Central memory CD8-positive, alpha-beta T cell (primary cell): ENCODE results near the gene S100A13.
"Not testable (repeated sequence)": the region's sequence is repeated elsewhere in the genome, so short reads cannot be mapped to it uniquely, and the experiment has no call there.

Source experiments
- ATAC-seq: fragments of 150-1000 bp; cut with Tn5 transposase; replicated peaks from 2 replicates; pipeline ENCODE4 v1.10.0; 2022; ENCODE audit warnings: mild to moderate bottlenecking, moderate FRiP score, moderate number of reproducible peaks; ENCODE audit not compliant: poor library complexity, severe bottlenecking; ENCODE audit errors: extremely low read depth
- DNase-seq, 2 donors: peaks; one replicate each; pipeline ENCODE4 v3.0.0; 2021; ENCODE audit warnings: low spot score in 2 of 2
- H3K27ac Mint-ChIP-seq: one replicate; pipeline ENCODE4 v1.8.0; 2022; ENCODE audit warnings: low read depth, mild to moderate bottlenecking, moderate library complexity, mixed read lengths
- H3K27me3 Mint-ChIP-seq: one replicate; pipeline ENCODE4 v1.8.0; 2022; ENCODE audit warnings: mixed read lengths
- H3K36me3 Mint-ChIP-seq: one replicate; pipeline ENCODE4 v1.8.0; 2022; ENCODE audit warnings: mild to moderate bottlenecking, moderate library complexity, mixed read lengths; ENCODE audit not compliant: insufficient read depth
- H3K4me1 Mint-ChIP-seq: one replicate; pipeline ENCODE4 v1.8.0; 2022; ENCODE audit warnings: mixed read lengths
- H3K4me3 Mint-ChIP-seq: one replicate; pipeline ENCODE4 v1.8.0; 2022; ENCODE audit warnings: mild to moderate bottlenecking, moderate library complexity, mixed read lengths
- H3K9me3 Mint-ChIP-seq: one replicate; pipeline ENCODE4 v1.8.0; 2022; ENCODE audit warnings: mixed read lengths

Gene S100A13

DNA sequence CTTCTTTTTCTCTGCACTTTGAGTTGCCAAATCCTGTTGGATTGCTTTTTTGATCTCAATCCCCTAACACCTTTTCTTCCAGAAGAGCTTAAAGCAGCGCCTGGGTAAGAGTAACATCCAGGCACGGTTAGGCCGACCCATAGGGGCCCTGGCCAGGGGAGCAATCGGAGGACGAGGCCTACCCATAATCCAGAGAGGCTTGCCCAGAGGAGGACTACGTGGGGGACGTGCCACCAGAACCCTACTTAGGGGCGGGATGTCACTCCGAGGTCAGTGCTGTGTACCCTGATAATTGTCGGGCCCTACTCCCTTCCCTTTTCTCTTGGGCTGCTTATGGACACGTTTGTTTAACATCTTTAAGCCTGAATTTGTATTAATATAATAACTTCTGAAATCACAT, 14.9 kb upstream of the S100A13 start:
- H3K4me3 Mint-ChIP-seq = no peak overlapping the region
- no peak overlapping the region for H3K27ac Mint-ChIP-seq
- no peaks in the 10 kb centered on the region for H3K9me3 Mint-ChIP-seq
- peaks cover 62% of the 10 kb centered on the region for H3K4me1 Mint-ChIP-seq
- DNase-seq = no peak
- no peak for ATAC-seq
- H3K36me3 Mint-ChIP-seq = peaks cover 85% of the 10 kb centered on the region
- no peaks in the 10 kb centered on the region for H3K27me3 Mint-ChIP-seq

DNA sequence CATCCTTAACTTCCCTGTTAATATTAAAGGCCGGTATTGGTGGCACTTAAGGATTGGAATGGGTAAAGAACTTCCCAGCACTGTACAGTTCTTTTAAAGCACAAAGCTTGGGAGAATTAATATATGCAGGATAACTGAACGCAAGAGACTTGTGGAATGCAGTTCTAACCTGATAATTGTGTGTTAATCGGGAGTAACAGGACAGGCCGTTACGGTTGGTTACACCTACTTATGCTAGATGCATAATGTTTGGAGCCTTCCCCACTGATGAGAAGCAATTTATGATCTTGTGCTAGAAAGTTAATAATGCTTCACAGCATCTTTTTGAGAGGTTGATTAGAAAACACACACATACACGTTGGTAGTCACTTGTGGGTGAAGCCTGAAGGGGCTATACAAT, 13.6 kb upstream of the S100A13 start:
- Mint-ChIP-seq H3K36me3 (peaks cover 82% of the 10 kb centered on the region), H3K4me1 (peaks cover 57% of the 10 kb centered on the region), H3K27ac (no peak overlapping the region), H3K27me3 (no peaks in the 10 kb centered on the region), H3K9me3 (no peaks in the 10 kb centered on the region), H3K4me3 (no peak overlapping the region)
- DNase-seq (no peak), ATAC-seq (no peak)

DNA sequence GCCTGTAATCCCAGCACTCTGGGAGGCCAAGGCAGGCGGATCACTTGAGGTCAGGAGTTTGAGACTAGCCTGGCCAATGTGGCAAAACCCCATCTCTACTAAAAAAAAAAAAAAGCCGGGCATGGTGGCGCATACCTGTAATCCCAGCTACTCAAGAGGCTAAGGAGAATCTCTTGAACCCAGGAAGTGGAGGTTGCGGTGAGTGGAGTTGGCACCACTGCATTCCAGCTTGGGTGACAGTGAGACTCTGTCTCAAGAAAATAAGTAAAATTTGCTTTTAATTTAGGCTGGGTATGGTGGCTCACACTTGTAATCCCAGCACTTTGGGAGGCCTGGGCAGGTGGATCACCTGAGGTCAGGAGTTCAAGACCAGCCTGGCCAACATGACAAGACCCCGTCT, 12.9 kb upstream of the S100A13 start:
- H3K27me3 Mint-ChIP-seq, H3K4me3 Mint-ChIP-seq, DNase-seq, H3K27ac Mint-ChIP-seq, ATAC-seq, H3K9me3 Mint-ChIP-seq: not testable (repeated sequence)
- Mint-ChIP-seq H3K4me1 (peaks cover 51% of the 10 kb centered on the region), H3K36me3 (peaks cover 80% of the 10 kb centered on the region)

DNA sequence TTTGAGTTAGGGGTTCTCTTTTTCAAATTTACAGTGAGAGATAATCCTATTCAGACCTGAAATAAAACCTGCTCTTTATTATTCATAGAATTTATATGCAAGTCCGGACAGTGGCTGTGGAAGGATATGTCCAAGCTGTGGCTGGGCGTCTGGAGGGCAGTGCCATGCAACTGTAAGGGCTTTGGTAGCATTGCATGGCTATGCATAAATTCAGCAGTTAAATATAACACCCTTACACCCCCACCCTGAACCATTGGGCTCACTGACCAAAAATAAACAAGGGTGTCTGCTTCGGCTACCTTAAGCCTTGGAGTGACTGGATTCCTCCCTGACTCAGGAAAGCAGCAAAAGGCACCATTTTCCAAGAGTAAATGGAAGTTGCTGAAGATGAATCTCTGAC, 12.0 kb upstream of the S100A13 start:
- Mint-ChIP-seq H3K27me3 (no peaks in the 10 kb centered on the region), H3K4me1 (peaks cover 47% of the 10 kb centered on the region), H3K27ac (no peak overlapping the region), H3K4me3 (no peak overlapping the region), H3K36me3 (peaks cover 74% of the 10 kb centered on the region), H3K9me3 (no peaks in the 10 kb centered on the region)
- DNase-seq (no peak), ATAC-seq (no peak)

DNA sequence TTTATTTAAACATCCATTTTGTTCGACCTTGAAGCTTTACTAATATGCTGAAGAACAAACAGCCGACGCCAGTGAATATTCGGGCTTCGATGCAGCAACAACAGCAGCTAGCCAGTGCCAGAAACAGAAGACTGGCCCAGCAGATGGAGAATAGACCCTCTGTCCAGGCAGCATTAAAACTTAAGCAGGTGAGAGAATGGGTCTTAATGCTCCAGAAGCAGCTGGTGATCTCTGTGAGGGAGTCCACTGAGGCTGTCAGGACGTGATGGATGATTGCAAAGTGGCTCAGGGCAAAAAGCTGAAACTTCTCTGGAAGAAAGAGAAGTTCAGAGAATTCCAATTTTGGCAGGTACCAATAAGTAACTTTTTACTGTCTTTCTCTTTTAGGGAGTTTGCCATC, 11.0 kb upstream of the S100A13 start:
- peaks cover 47% of the 10 kb centered on the region for H3K4me1 Mint-ChIP-seq
- peak overlapping the region; percentile 18 for H3K4me3 Mint-ChIP-seq
- peaks cover 74% of the 10 kb centered on the region for H3K36me3 Mint-ChIP-seq
- H3K9me3 Mint-ChIP-seq = no peaks in the 10 kb centered on the region
- ATAC-seq (no peak), DNase-seq (no peak)
- H3K27ac Mint-ChIP-seq = no peak overlapping the region
- no peaks in the 10 kb centered on the region for H3K27me3 Mint-ChIP-seq

DNA sequence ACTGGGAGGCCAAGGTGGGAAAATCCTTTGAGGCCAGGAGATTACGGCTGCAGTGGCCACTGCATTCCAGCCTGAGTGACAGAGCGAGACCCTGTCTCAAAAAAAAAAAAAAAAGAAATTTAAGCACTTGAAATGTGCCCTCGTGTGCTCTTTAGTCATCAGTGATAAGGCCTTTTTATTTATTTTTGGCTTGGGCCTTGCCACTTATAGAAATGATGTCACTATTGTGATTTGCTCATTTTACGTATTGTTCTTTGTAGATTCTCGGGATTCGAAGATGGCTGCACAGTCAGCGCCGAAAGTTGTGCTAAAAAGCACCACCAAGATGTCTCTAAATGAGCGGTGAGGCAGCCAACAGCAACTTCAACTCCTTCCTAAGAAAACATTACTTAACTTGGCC, 9.0 kb upstream of the S100A13 start:
- ATAC-seq = no peak
- Mint-ChIP-seq H3K4me1 (peaks cover 41% of the 10 kb centered on the region), H3K27ac (peak overlapping the region; percentile 98), H3K9me3 (no peaks in the 10 kb centered on the region), H3K4me3 (peak overlapping the region; percentile 95), H3K36me3 (peaks cover 63% of the 10 kb centered on the region), H3K27me3 (no peaks in the 10 kb centered on the region)
- DNase-seq = no peak

DNA sequence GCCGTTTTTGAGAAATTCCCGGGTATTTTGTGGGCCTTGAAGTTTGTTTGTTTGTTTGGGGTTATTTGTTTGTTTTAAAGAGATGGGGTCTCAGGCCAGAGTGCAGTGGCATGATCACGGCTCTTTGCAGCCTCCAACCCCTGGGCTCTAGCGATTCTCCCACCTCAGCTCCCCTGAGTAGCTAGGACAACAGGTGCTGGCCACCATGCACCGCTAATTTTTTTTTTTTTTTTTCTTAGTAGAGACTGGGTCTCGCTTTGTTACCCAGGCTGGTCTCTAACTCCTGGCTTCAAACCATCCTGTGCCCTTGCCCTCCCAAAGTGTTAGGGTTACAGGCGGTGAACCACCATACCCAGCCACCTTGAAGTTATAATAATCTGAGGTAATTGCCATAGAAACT, 8.6 kb upstream of the S100A13 start:
- DNase-seq (no peak), ATAC-seq (no peak)
- Mint-ChIP-seq H3K4me3 (peak overlapping the region; percentile 95), H3K4me1 (peaks cover 37% of the 10 kb centered on the region), H3K36me3 (peaks cover 59% of the 10 kb centered on the region), H3K27ac (peak overlapping the region; percentile 98), H3K9me3 (no peaks in the 10 kb centered on the region), H3K27me3 (no peaks in the 10 kb centered on the region)

DNA sequence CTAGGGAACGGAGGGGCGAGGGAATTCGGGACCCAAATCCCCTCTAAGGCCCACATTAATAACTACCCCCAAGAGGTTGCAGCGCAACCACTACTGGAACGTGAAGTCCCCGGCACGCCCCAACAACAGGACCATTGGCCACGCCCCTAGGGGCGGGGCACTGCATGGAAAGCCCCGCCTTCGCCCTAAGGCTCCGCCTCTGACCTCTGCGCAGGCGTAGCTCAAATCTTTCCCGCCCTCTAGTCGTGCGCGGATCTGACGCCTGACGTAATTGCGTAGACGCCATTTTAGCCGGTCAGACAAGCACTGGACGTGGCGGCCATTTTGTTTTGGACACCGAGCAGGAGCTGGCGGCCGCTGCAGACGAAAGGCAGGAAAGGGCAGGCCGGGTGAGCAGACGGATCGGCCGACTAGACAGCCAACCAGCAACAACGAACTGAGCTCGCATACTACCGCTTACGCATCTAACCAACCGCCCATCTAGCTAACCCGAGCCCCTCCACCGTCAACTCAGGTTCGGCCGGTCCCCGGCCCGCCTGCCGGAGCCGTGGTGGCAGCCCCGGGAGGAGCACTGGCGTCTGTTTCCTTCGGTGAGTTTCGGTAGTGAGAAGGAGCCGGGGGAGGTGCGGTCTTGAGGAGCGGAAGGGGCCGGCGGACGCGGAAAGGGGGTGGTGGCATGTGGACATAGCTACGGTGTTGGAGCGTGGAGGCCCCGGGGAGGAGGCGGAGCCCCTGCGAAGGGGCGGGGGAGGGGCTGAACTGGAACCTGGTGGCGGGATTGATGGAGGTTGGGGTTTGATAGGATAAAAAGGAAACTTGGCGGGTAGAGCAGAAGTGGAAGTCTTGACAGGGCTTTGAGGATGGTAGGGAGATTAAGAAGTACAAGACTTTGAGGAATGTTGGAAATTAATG, 6.7 kb upstream of the S100A13 start, which contains the start of gene CHTOP:
Gene CHTOP, plus strand, starts transcription at position 313 of the 912 bp plus-strand sequence. CDS start 2,523 bp downstream, outside the sequence.
- Mint-ChIP-seq H3K9me3 (no peaks in the 10 kb centered on the region), H3K4me3 (peak within 1 kb of the TSS; percentile 95), H3K36me3 (peaks cover 44% of the 10 kb centered on the region), H3K27ac (peak within 1 kb of the TSS; percentile 98), H3K27me3 (no peaks in the 10 kb centered on the region), H3K4me1 (peaks cover 32% of the 10 kb centered on the region)
- DNase-seq = peak; percentile 96 to 98
- ATAC-seq = peak; percentile 88

DNA sequence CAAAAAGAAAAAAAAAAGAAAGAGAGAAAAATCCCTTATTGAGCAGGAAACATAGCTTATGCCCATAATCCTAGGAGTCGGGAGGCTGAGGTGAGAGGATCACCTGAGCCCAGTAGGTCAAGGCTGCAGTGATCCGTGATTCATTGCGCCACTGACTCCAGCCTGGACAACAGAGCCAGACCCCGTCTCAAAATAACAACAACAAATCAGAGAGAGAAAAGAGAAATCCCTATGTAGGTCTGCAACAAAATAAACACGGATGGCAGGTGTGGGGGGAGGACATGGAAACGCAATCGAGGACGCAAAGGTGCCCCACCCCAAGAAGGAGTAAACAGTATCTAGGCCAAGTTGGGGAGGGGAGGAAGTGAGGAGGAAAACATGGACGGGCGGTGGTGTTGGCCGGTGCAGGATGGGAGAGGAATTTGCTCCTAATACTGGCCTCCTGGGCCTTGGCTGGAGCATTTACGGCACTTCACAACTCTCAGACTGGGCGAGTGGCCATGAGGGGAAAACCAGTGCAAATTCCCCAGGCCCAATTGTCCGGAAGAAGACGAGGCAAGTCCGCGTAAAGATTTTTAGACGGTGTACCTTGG, 6.0 kb upstream of the S100A13 start:
- Mint-ChIP-seq H3K36me3 (peaks cover 37% of the 10 kb centered on the region), H3K27ac (peak overlapping the region; percentile 98), H3K9me3 (no peaks in the 10 kb centered on the region), H3K27me3 (no peaks in the 10 kb centered on the region), H3K4me3 (peak overlapping the region; percentile 95), H3K4me1 (peaks cover 32% of the 10 kb centered on the region)
- no peak for DNase-seq
- ATAC-seq = no peak

DNA sequence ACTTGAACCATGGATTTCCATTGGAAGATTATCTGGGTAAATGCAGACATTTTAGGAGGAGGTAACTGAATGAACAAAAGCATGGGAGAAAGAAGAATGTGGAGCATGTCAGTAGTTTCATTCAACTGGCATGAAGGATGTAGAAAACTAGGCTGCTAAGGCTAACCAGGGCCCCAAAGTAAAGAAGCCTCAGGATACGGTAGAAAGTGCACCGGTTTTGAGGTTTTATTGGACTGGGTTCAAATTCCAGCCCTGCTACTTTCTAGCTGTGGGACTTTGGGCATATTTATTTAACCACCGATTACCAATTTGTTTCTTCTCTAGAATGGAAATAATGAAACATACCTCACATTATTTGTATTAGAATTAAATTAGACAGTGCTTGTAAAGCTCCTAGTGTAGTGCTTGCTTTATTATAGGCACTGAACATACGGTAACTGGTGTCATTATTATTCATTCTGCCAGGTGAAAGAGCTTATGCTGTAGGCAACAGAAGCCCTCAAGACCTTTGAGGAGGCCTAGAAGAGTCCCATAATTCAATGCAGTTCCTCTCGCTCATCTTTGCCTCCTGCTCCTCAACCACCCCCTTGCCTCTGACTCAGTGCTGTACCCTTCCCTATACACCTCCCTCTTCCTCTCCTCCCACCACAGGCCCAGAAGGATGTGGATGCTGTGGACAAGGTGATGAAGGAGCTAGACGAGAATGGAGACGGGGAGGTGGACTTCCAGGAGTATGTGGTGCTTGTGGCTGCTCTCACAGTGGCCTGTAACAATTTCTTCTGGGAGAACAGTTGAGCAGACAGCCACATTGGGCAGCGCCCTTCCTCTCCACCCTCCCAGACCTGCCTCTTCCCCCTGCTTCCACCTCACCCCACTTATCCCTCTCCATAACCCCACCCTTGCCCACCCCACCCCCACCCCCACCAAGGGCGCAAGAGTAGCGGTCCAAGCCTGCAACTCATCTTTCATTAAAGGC, 4.0 kb upstream of the S100A13 start:
- no peak for DNase-seq
- peaks cover 22% of the 10 kb centered on the region for H3K36me3 Mint-ChIP-seq

DNA sequence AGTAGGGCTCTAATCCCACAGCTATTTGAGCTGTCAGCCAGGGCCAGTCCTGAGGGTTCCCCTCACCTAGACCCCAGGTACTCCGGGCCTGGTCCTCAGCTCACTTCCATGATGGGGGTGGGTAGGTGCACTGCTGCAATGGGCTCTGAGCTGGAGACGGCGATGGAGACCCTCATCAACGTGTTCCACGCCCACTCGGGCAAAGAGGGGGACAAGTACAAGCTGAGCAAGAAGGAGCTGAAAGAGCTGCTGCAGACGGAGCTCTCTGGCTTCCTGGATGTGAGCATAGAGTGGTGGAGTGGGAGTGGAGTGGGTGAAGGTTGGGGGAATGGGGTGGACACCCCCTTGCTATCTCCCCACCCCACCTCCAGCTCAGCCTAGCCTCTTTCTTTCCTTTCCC, 3.1 kb upstream of the S100A13 start:
- Mint-ChIP-seq H3K27ac (no peak overlapping the region), H3K36me3 (peaks cover 15% of the 10 kb centered on the region), H3K9me3 (no peaks in the 10 kb centered on the region), H3K4me1 (peaks cover 18% of the 10 kb centered on the region), H3K4me3 (no peak overlapping the region), H3K27me3 (no peaks in the 10 kb centered on the region)
- no peak for DNase-seq
- ATAC-seq = no peak

More for the DNA sequence above, 4.0 kb upstream of the S100A13 start:
- H3K27me3 Mint-ChIP-seq = no peaks in the 10 kb centered on the region
- no peak overlapping the region for H3K4me3 Mint-ChIP-seq
- H3K9me3 Mint-ChIP-seq = no peaks in the 10 kb centered on the region
- peaks cover 18% of the 10 kb centered on the region for H3K4me1 Mint-ChIP-seq
- no peak for ATAC-seq
- no peak overlapping the region for H3K27ac Mint-ChIP-seq

DNA sequence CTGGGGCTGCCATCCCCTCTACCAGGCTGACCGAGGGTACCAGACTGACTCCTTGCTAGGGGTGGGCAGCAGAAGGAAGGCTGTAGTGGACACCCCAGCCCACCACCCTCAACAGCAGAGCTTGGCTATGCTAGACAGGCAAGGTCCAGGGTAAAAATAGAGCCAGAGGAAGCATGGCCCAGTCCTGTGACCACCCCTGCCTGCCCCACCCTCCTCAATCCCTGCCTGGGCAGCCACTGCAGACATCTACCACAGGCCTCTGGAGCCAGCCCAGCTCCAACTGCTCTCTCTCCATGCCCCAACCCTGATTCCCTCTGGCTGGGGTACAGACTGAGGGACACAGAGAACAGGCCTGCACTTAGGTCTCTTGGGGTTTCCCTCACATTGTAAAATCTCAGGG, 2.7 kb upstream of the S100A13 start:
- Mint-ChIP-seq H3K27ac (no peak overlapping the region), H3K27me3 (no peaks in the 10 kb centered on the region), H3K36me3 (peaks cover 15% of the 10 kb centered on the region), H3K9me3 (no peaks in the 10 kb centered on the region), H3K4me1 (peaks cover 18% of the 10 kb centered on the region), H3K4me3 (no peak overlapping the region)
- no peak for ATAC-seq
- no peak for DNase-seq
